ENCODE measurements around the gene SLC35G2. TPM values are rescaled to one million over a fixed set of nuclear protein-coding genes. Genes with fewer than 3 reads are reported as not detected.

The SLC35G2 gene
- total RNA-seq, 1 experiment from 2014 or later: 6.6 TPM

- Histone ChIP-seq H3K14ac (ENCODE audit: insufficient read depth, low read length) (no peak overlapping the region), H4K20me1 (ENCODE audit: control insufficient read depth, insufficient read depth, insufficient read length) (no peaks in the 10 kb centered on the region), H2BK20ac (ENCODE audit: low read depth, low read length, poor library complexity, severe bottlenecking) (no peak overlapping the region), H3K9me3 (ENCODE audit: control insufficient read depth, low read depth, low read length) (no peaks in the 10 kb centered on the region), H2BK120ac (ENCODE audit: low read depth, low read length, poor library complexity, severe bottlenecking) (no peak overlapping the region), H4K8ac (replicated peaks; ENCODE audit: insufficient read length, low read depth, low read length) (no peak overlapping the region), H3K79me2 (ENCODE audit: insufficient read depth, low read length) (no peaks in the 10 kb centered on the region), H2BK15ac (ENCODE audit: low read depth, low read length) (no peak overlapping the region), H4K5ac (ENCODE audit: insufficient read length, low read depth, low read length) (no peak overlapping the region), H4K91ac (ENCODE audit: insufficient read length, low read depth, low read length) (no peak overlapping the region), H3K23me2 (ENCODE audit: insufficient read length, low read depth, low read length, poor library complexity, severe bottlenecking) (no peaks in the 10 kb centered on the region), H3K4me1 (ENCODE audit: insufficient read depth, low read length) (no peaks in the 10 kb centered on the region), H3K79me1 (ENCODE audit: insufficient read depth, low read depth, low read length, poor library complexity, severe bottlenecking) (no peaks in the 10 kb centered on the region), H2BK12ac (ENCODE audit: insufficient read length, low read depth, low read length) (no peak overlapping the region), H3K27ac (ENCODE audit: insufficient read length, low read depth, low read length) (no peak overlapping the region), H3K23ac (ENCODE audit: insufficient read length, low read depth, low read length) (no peak overlapping the region), H3K56ac (ENCODE audit: insufficient read length, low read depth, low read length) (no peak overlapping the region), H3K4ac (ENCODE audit: low read depth, low read length) (no peak overlapping the region), H3K18ac (ENCODE audit: insufficient read length, low read depth, low read length) (no peak overlapping the region), H3K9ac (ENCODE audit: extremely low read depth, insufficient read length, low read length) (no peak overlapping the region), H3T11ph (ENCODE audit: low read length) (no peak overlapping the region), H2AK5ac (ENCODE audit: insufficient read length, low read length) (no peak overlapping the region), H3K27me3 (ENCODE audit: insufficient read depth, low read length) (no peaks in the 10 kb centered on the region), H2AFZ (ENCODE audit: low read length) (no peak overlapping the region), H3K4me2 (ENCODE audit: insufficient read depth, insufficient read length, low read length) (no peak overlapping the region), H2BK5ac (ENCODE audit: insufficient read length, low read length) (no peak overlapping the region)
- Mint-ChIP-seq H3K4me1 (peaks cover 0 to 6% of the 10 kb centered on the region in 2 experiments; a peak in 2 of 4 replicates), H3K27me3 (ENCODE audit: low read depth) (0 out of 2 replicates have a peak, but pooled peaks cover 2% of the 10 kb centered on the region), H3K27ac (no peak overlapping the region), H3K36me3 (ENCODE audit: insufficient read depth in 1 of 3, low read depth in 3 of 3) (no peaks in the 10 kb centered on the region), H3K9me3 (no peaks in the 10 kb centered on the region), H3K4me3 (no peak overlapping the region)
- no peak for DNase-seq
- no peak for TF ChIP-seq CTCF (conservative IDR thresholded peaks at IDR 0.05)
These were observed 14.1 kb upstream of the SLC35G2 start for GRCh38 chr3:136804813-136805212.

Data from H9 (cell line).